Measurements from ENCODE around the gene DCHS2.

GRCh38 chr4:154360491-154360890 is 131.1 kb downstream of the DCHS2 start:
- TF ChIP-seq CTCF (IDR thresholded peaks at IDR 0.05) (no peak), POLR2A (IDR thresholded peaks at IDR 0.05) (no peak)
